Measurements from ENCODE around the gene C1orf174. TPM values are rescaled to one million over a fixed set of nuclear protein-coding genes. Genes with fewer than 3 reads are reported as not detected.

The C1orf174 gene
- total RNA-seq, 1 experiment from 2014 or later: 21.1 TPM

- Histone ChIP-seq H3K18ac (ENCODE audit: insufficient read length, low read depth, low read length) (no peak overlapping the region), H3K14ac (ENCODE audit: insufficient read depth, low read length) (no peak overlapping the region), H2BK12ac (ENCODE audit: insufficient read length, low read depth, low read length) (no peak overlapping the region), H3K79me2 (ENCODE audit: insufficient read depth, low read length) (no peaks in the 10 kb centered on the region), H4K8ac (replicated peaks; ENCODE audit: insufficient read length, low read depth, low read length) (no peak overlapping the region), H2AK5ac (ENCODE audit: insufficient read length, low read length) (no peak overlapping the region), H3K4ac (ENCODE audit: low read depth, low read length) (no peak overlapping the region), H3K23me2 (ENCODE audit: insufficient read length, low read depth, low read length, poor library complexity, severe bottlenecking) (no peaks in the 10 kb centered on the region), H3K9me3 (ENCODE audit: control insufficient read depth, low read depth, low read length) (no peaks in the 10 kb centered on the region), H3K4me2 (ENCODE audit: insufficient read depth, insufficient read length, low read length) (no peak overlapping the region), H2AFZ (ENCODE audit: low read length) (no peak overlapping the region), H3K9ac (ENCODE audit: extremely low read depth, insufficient read length, low read length) (no peak overlapping the region), H3K79me1 (ENCODE audit: insufficient read depth, low read depth, low read length, poor library complexity, severe bottlenecking) (no peaks in the 10 kb centered on the region), H3K27ac (ENCODE audit: insufficient read length, low read depth, low read length) (no peak overlapping the region), H4K20me1 (ENCODE audit: control insufficient read depth, insufficient read depth, insufficient read length) (no peaks in the 10 kb centered on the region), H3K56ac (ENCODE audit: insufficient read length, low read depth, low read length) (no peak overlapping the region), H3K23ac (ENCODE audit: insufficient read length, low read depth, low read length) (no peak overlapping the region), H3K4me1 (ENCODE audit: insufficient read depth, low read length) (no peaks in the 10 kb centered on the region), H2BK5ac (ENCODE audit: insufficient read length, low read length) (no peak overlapping the region), H2BK120ac (ENCODE audit: low read depth, low read length, poor library complexity, severe bottlenecking) (no peak overlapping the region), H3K27me3 (ENCODE audit: insufficient read depth, low read length) (no peaks in the 10 kb centered on the region), H3T11ph (ENCODE audit: low read length) (no peak overlapping the region), H2BK15ac (ENCODE audit: low read depth, low read length) (no peak overlapping the region), H4K5ac (ENCODE audit: insufficient read length, low read depth, low read length) (no peak overlapping the region), H2BK20ac (ENCODE audit: low read depth, low read length, poor library complexity, severe bottlenecking) (no peak overlapping the region), H4K91ac (ENCODE audit: insufficient read length, low read depth, low read length) (no peak overlapping the region)
- TF ChIP-seq CTCF (conservative IDR thresholded peaks at IDR 0.05): no peak
- no peak overlapping the region for H3K4me3 Mint-ChIP-seq
- no peaks in the 10 kb centered on the region for H3K27me3 Mint-ChIP-seq (ENCODE audit: low read depth)
- no CpG with 5 or more reads among the region's 3 CpGs for WGBS (ENCODE audit: extremely low coverage, insufficient read length, low lambda C conversion rate)
- peaks cover 8 to 41% (median 35%) of the 10 kb centered on the region in 3 experiments for H3K36me3 Mint-ChIP-seq (ENCODE audit: insufficient read depth in 1 of 3, low read depth in 3 of 3)
- no peaks in the 10 kb centered on the region for H3K4me1 Mint-ChIP-seq
- H3K9me3 Mint-ChIP-seq: no peaks in the 10 kb centered on the region
- H3K27ac Mint-ChIP-seq: no peak overlapping the region; a peak in 1 of 7 replicates
- DNase-seq: no peak
Measured at GRCh38 chr1:3846541-3846940, 53.5 kb downstream of the C1orf174 start.
